KMS-11 (cell line): Measurements from ENCODE around the gene STX8.

Experiments used
- H2AFZ ChIP-seq: fragments of 200-600 bp; sonication (generic); 2 replicates; pipeline ENCODE4 v1.6.1; 2016; ENCODE audit warnings: antibody characterized with exemption, mixed run types, low read depth
- H3K27ac ChIP-seq: fragments of 200-600 bp; sonication (generic); 2 replicates; pipeline ENCODE4 v1.6.1; 2016; ENCODE audit warnings: mild to moderate bottlenecking, mixed run types
- H3K27me3 ChIP-seq: fragments of 200-600 bp; sonication (generic); 2 replicates; pipeline ENCODE4 v1.6.1; 2017; ENCODE audit warnings: mild to moderate bottlenecking, low read depth, mixed run types, moderate library complexity; ENCODE audit not compliant: insufficient read depth
- H3K36me3 ChIP-seq: fragments of 200-600 bp; sonication (generic); 2 replicates; pipeline ENCODE4 v1.6.1; 2017; ENCODE audit warnings: mild to moderate bottlenecking, mixed run types; ENCODE audit not compliant: insufficient read depth
- H3K4me1 ChIP-seq: fragments of 200-600 bp; sonication (generic); 2 replicates; pipeline ENCODE4 v1.6.1; 2016; ENCODE audit warnings: mild to moderate bottlenecking, low read depth, mixed run types; ENCODE audit not compliant: poor library complexity, severe bottlenecking
- H3K4me2 ChIP-seq: fragments of 200-600 bp; sonication (generic); 2 replicates; pipeline ENCODE4 v1.7.0; 2016; ENCODE audit warnings: mild to moderate bottlenecking, mixed run types
- H3K4me3 ChIP-seq: fragments of 200-600 bp; sonication (generic); IDR thresholded peaks from 2 replicates; pipeline ENCODE4 v1.6.1; 2017; ENCODE audit warnings: low read depth, low read length, mixed read lengths; ENCODE audit not compliant: insufficient read depth
- H3K79me2 ChIP-seq: fragments of 200-600 bp; sonication (generic); 2 replicates; pipeline ENCODE4 v1.6.1; 2016; ENCODE audit warnings: low read depth, mixed run types; ENCODE audit not compliant: insufficient read depth
- H3K9ac ChIP-seq: fragments of 200-600 bp; sonication (generic); 2 replicates; pipeline ENCODE4 v1.6.1; 2016; ENCODE audit warnings: mild to moderate bottlenecking, mixed run types
- H4K20me1 ChIP-seq: fragments of 200-600 bp; sonication (generic); 2 replicates; pipeline ENCODE4 v1.6.1; 2016; ENCODE audit warnings: mild to moderate bottlenecking, mixed run types; ENCODE audit not compliant: insufficient read depth
- CTCF ChIP-seq: fragments of 200-600 bp; sonication (generic); conservative IDR thresholded peaks from 2 replicates; pipeline ENCODE4 v1.6.1; 2017; ENCODE audit warnings: low read depth, mild to moderate bottlenecking, antibody characterized with exemption, low read length, moderate library complexity, mixed read lengths

STX8 gene

GRCh38 chr17:9211133-9211765 is 364.4 kb downstream of the STX8 start:
- H3K27ac ChIP-seq, result no peak overlapping the region
- TF ChIP-seq CTCF, result no peak
- no peaks in the 10 kb centered on the region for H3K4me1 ChIP-seq
- H3K79me2 ChIP-seq, result no peaks in the 10 kb centered on the region
- H3K27me3 ChIP-seq, result no peaks in the 10 kb centered on the region
- H2AFZ ChIP-seq, result no peak overlapping the region
- H4K20me1 ChIP-seq, result no peaks in the 10 kb centered on the region
- no peak overlapping the region for H3K4me3 ChIP-seq
- H3K9ac ChIP-seq, result no peak overlapping the region
- no peak overlapping the region for H3K4me2 ChIP-seq
- no peaks in the 10 kb centered on the region for H3K36me3 ChIP-seq

GRCh38 chr17:9209781-9210370 is 365.7 kb downstream of the STX8 start:
- Histone ChIP-seq H3K27ac (no peak overlapping the region), H3K4me2 (no peak overlapping the region), H3K79me2 (no peaks in the 10 kb centered on the region), H2AFZ (no peak overlapping the region), H3K27me3 (no peaks in the 10 kb centered on the region), H4K20me1 (no peaks in the 10 kb centered on the region), H3K36me3 (no peaks in the 10 kb centered on the region), H3K4me1 (no peaks in the 10 kb centered on the region), H3K9ac (no peak overlapping the region), H3K4me3 (no peak overlapping the region)
- TF ChIP-seq CTCF, result no peak

- H3K36me3 ChIP-seq, result no peaks in the 10 kb centered on the region
- H4K20me1 ChIP-seq, result no peaks in the 10 kb centered on the region
- no peak overlapping the region for H3K4me2 ChIP-seq
- H3K9ac ChIP-seq, result no peak overlapping the region
- H2AFZ ChIP-seq, result no peak overlapping the region
- H3K27ac ChIP-seq, result no peak overlapping the region
- no peaks in the 10 kb centered on the region for H3K4me1 ChIP-seq
- TF ChIP-seq CTCF, result no peak
- no peaks in the 10 kb centered on the region for H3K27me3 ChIP-seq
- no peak overlapping the region for H3K4me3 ChIP-seq
- no peaks in the 10 kb centered on the region for H3K79me2 ChIP-seq
These were observed 366.3 kb downstream of the STX8 start for GRCh38 chr17:9209347-9209746.

GRCh38 chr17:9208381-9209105 is 367.1 kb downstream of the STX8 start:
- no peak overlapping the region for H3K4me2 ChIP-seq
- H3K9ac ChIP-seq, result no peak overlapping the region
- no peak overlapping the region for H3K27ac ChIP-seq
- no peak overlapping the region for H2AFZ ChIP-seq
- H3K79me2 ChIP-seq, result no peaks in the 10 kb centered on the region
- H3K36me3 ChIP-seq, result no peaks in the 10 kb centered on the region
- no peaks in the 10 kb centered on the region for H4K20me1 ChIP-seq
- no peaks in the 10 kb centered on the region for H3K27me3 ChIP-seq
- H3K4me3 ChIP-seq, result no peak overlapping the region
- H3K4me1 ChIP-seq, result no peaks in the 10 kb centered on the region
- no peak for TF ChIP-seq CTCF
